PC-3 (cell line): ENCODE measurements around the gene ATP5ME. TPM values are rescaled to one million over a fixed set of nuclear protein-coding genes. Genes with fewer than 3 reads are reported as not detected.

Experiments used
- ATAC-seq: fragments of 200-7000 bp; cut with Tn5 transposase; 2 replicates; pipeline ENCODE4 v1.9.1; 2020; ENCODE audit warnings: mild to moderate bottlenecking, moderate library complexity
- BruUV-seq: library from RNA; stranded (reverse); fragments of 400-500 nt; replicated peaks from 2 replicates; lab custom pipeline; 2021; lab: Mats Ljungman, UMichigan
- CTCF ChIA-PET: fragments of 300-600 bp; sonication (Branson Sonifier 250); formaldehyde crosslinking; loops from one replicate; lab custom pipeline; 2022; ENCODE audit warnings: antibody characterized with exemption; lab: Charles Lee
- POLR2A ChIA-PET: fragments of 300-600 bp; sonication (Branson Sonifier 250); formaldehyde crosslinking; loops from one replicate; lab custom pipeline; 2022; ENCODE audit warnings: antibody characterized with exemption; ENCODE audit not compliant: unreplicated experiment; lab: Charles Lee
- DNase-seq: peaks from one replicate; pipeline ENCODE4 v3.0.0-alpha.2; 2015
- H2AFZ ChIP-seq: fragments of 300-600 bp; sonication (generic); 2 replicates; pipeline ENCODE4 v1.6.0; 2016; ENCODE audit warnings: antibody characterized with exemption, low read length
- H3F3A ChIP-seq: fragments of 300-600 bp; sonication (generic); one replicate; pipeline ENCODE4 v1.6.0; 2017; ENCODE audit warnings: antibody characterized with exemption, low read length, control low read depth, mild to moderate bottlenecking; ENCODE audit not compliant: unreplicated experiment
- H3K27ac ChIP-seq: fragments of 300-600 bp; sonication (generic); 2 replicates; pipeline ENCODE4 v1.5.1; 2016; ENCODE audit warnings: mild to moderate bottlenecking, low read length
- H3K27me3 ChIP-seq: fragments of 300-600 bp; sonication (generic); 2 replicates; pipeline ENCODE4 v1.6.1; 2016; ENCODE audit warnings: low read length, mixed read lengths
- H3K36me3 ChIP-seq: fragments of 300-600 bp; sonication (generic); 2 replicates; pipeline ENCODE4 v1.6.1; 2016; ENCODE audit warnings: low read depth, mixed run types, low read length, mixed read lengths
- H3K4me1 ChIP-seq: fragments of 300-600 bp; sonication (generic); 2 replicates; pipeline ENCODE4 v1.5.1; 2016; ENCODE audit warnings: low read length; ENCODE audit not compliant: insufficient read depth
- H3K4me2 ChIP-seq: fragments of 300-600 bp; sonication (generic); 2 replicates; pipeline ENCODE4 v1.6.0; 2016; ENCODE audit warnings: low read length
- H3K4me3 ChIP-seq: fragments of 300-600 bp; sonication (generic); 2 replicates; pipeline ENCODE4 v1.5.1; 2016; ENCODE audit warnings: mild to moderate bottlenecking, low read length, mixed read lengths
- H3K79me2 ChIP-seq: fragments of 300-600 bp; sonication (generic); 2 replicates; pipeline ENCODE4 v1.6.1; 2017; ENCODE audit warnings: low read length, mixed read lengths
- H3K9ac ChIP-seq: fragments of 300-600 bp; sonication (generic); 2 replicates; pipeline ENCODE4 v1.6.0; 2016; ENCODE audit warnings: mild to moderate bottlenecking, low read length
- H3K9me2 ChIP-seq: fragments of 300-600 bp; sonication (generic); replicated peaks from 2 replicates; pipeline ENCODE4 v1.6.1; 2016; ENCODE audit warnings: mixed run types, low read length, mixed read lengths
- H3K9me3 ChIP-seq: fragments of 300-600 bp; sonication (generic); 2 replicates; pipeline ENCODE4 v1.6.1; 2016; ENCODE audit warnings: low read length, mixed read lengths
- H4K20me1 ChIP-seq: fragments of 300-600 bp; sonication (generic); 2 replicates; pipeline ENCODE4 v1.6.1; 2016; ENCODE audit warnings: low read length, mixed read lengths
- EZH2 ChIP-seq: fragments of 300-600 bp; sonication (generic); IDR thresholded peaks from one replicate; pipeline ENCODE4 v1.6.1; 2017; ENCODE audit warnings: antibody characterized with exemption, mild to moderate bottlenecking, low read length; ENCODE audit not compliant: unreplicated experiment
- EZH2phosphoT487 ChIP-seq: fragments of 300-600 bp; sonication (generic); IDR thresholded peaks from 2 replicates; pipeline ENCODE4 v1.6.1; 2018; ENCODE audit warnings: mild to moderate bottlenecking, antibody characterized with exemption, low read length, borderline replicate concordance
- intact Hi-C: fragments of 100-400 bp; cut with micrococcal nuclease; formaldehyde crosslinking; loops from 2 replicates; pipeline ENCODE4 v1.9.0; 2023
- total RNA-seq: library from RNA; depleted of rRNA; stranded (reverse); fragments of >200 nt; gene quantifications from 2 replicates; pipeline ENCODE4 v1.2.3, GENCODE V29; 2014
- TF ChIP-seq, protein P1 (sequence below): fragments of 300-600 bp; sonication (generic); conservative IDR thresholded peaks from 2 replicates; pipeline ENCODE4 v1.5.1; 2017; ENCODE audit warnings: antibody characterized with exemption, low read depth, mild to moderate bottlenecking, low read length

ATP5ME gene
- total RNA-seq, 1 experiment from 2014 or later, result 579 TPM

DNA sequence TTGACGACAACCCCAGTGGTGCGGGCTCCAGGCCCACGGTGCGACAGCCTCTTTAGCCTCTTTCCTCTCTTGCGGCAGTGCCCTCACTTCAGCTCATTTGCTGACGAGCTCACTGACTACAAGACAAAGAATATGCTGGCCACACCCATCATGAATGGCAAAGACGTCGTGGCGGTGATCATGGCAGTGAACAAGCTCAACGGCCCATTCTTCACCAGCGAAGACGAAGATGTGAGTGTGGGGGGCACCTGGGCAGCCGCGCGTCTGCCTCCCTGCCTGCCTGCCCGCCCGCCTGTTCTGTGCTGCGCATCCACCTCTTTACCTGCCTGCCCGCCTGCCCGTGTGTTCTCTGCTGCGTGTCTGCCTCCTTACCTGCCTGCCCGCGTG lies 39.5 kb downstream of the ATP5ME start:
- ATAC-seq, result no peak

DNA sequence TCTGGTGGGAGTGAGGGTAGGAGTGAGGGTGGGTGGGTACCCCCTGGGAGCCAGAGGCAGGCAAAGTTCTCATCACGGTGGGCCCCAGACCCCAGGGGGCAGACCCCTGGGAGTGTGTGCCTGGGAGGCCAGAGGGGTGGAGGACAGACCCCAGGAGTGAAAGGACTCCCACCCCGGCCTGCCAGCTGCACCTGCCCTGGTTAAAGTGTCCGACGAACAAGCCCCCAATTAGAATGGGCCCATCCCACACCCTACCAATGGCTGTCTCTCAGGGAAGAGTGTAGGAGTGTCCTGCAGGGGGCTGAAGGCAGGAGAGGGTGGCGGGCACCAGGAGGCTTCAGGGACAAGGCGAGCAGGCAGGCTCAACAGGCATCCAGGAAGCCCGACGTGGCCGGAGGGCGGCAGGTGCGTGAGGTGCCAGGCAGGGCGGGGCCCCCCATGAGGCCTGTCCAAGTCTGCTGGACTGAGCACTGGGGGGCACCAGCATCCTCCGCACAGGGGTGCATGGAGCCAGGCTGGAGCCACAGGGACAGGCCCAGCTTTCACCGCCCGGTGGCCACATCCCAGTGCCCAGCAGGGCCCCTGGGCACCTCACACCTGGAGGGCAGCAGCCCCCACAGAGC lies 40.0 kb downstream of the ATP5ME start:
- CTCF ChIA-PET, result no interaction called here
- H3K79me2 ChIP-seq, result no peaks in the 10 kb centered on the region
- no peak overlapping the region for H3K4me2 ChIP-seq
- BruUV-seq, result no TSS peak
- H3K9me2 ChIP-seq, result no peaks in the 10 kb centered on the region
- intact Hi-C loops, result no loop called here
- no peaks in the 10 kb centered on the region for H3K36me3 ChIP-seq
- H3F3A ChIP-seq, result no peaks in the 10 kb centered on the region
- H3K9ac ChIP-seq, result no peak overlapping the region
- no peak overlapping the region for H3K4me3 ChIP-seq
- H4K20me1 ChIP-seq, result no peaks in the 10 kb centered on the region
- no peak overlapping the region for H3K27ac ChIP-seq
- peaks cover 8% of the 10 kb centered on the region; the same call in 1 of the 2 replicates for H3K27me3 ChIP-seq
- no peak overlapping the region for H2AFZ ChIP-seq
- DNase-seq (no peak), ATAC-seq (no peak)
- POLR2A ChIA-PET, result no interaction called here
- no peaks in the 10 kb centered on the region for H3K9me3 ChIP-seq
- TF ChIP-seq EZH2 (no peak), EZH2phosphoT487 (no peak)
- TF ChIP-seq, protein P1, sequence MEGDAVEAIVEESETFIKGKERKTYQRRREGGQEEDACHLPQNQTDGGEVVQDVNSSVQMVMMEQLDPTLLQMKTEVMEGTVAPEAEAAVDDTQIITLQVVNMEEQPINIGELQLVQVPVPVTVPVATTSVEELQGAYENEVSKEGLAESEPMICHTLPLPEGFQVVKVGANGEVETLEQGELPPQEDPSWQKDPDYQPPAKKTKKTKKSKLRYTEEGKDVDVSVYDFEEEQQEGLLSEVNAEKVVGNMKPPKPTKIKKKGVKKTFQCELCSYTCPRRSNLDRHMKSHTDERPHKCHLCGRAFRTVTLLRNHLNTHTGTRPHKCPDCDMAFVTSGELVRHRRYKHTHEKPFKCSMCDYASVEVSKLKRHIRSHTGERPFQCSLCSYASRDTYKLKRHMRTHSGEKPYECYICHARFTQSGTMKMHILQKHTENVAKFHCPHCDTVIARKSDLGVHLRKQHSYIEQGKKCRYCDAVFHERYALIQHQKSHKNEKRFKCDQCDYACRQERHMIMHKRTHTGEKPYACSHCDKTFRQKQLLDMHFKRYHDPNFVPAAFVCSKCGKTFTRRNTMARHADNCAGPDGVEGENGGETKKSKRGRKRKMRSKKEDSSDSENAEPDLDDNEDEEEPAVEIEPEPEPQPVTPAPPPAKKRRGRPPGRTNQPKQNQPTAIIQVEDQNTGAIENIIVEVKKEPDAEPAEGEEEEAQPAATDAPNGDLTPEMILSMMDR, result no peak
- H3K4me1 ChIP-seq, result no peaks in the 10 kb centered on the region

More for the DNA sequence above, 39.5 kb downstream of the ATP5ME start:
- intact Hi-C loops, result no loop called here
- no peak overlapping the region for H3K27ac ChIP-seq
- no peaks in the 10 kb centered on the region for H3K79me2 ChIP-seq
- H3K4me1 ChIP-seq, result no peaks in the 10 kb centered on the region
- no peaks in the 10 kb centered on the region for H3F3A ChIP-seq
- H3K4me2 ChIP-seq, result no peak overlapping the region
- no peak overlapping the region for H3K4me3 ChIP-seq
- DNase-seq, result no peak
- no peaks in the 10 kb centered on the region for H3K36me3 ChIP-seq
- POLR2A ChIA-PET, result no interaction called here
- no peaks in the 10 kb centered on the region for H4K20me1 ChIP-seq
- CTCF ChIA-PET, result no interaction called here
- H3K27me3 ChIP-seq, result peaks cover 8% of the 10 kb centered on the region; the same call in 1 of the 2 replicates
- no peaks in the 10 kb centered on the region for H3K9me2 ChIP-seq
- no TSS peak for BruUV-seq
- TF ChIP-seq, protein P1, result no peak
- no peak for TF ChIP-seq EZH2phosphoT487
- TF ChIP-seq EZH2, result no peak
- H2AFZ ChIP-seq, result no peak overlapping the region
- no peaks in the 10 kb centered on the region for H3K9me3 ChIP-seq
- H3K9ac ChIP-seq, result no peak overlapping the region

DNA sequence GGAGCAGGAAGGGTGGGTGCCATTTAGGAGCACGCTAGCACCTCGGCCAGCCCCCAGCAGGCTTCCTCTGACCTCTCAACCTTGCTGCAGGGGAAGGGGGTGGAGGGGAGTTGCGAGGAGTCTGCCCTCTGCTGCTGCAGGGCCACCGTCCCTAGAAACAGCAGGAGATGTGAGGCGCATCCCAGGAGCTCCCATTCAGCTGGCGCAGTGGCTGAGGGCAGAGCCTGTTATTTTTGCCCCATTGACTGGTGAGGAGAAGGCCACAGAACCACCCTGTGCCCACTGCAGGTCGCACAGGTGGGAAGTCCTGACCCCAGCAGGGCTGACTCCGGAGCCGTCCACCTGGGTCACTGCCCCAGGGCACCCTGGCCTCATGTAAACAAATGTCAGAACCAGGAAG lies 40.7 kb downstream of the ATP5ME start:
- H3K9me2 ChIP-seq, result no peaks in the 10 kb centered on the region
- no peak for TF ChIP-seq EZH2
- H3K27me3 ChIP-seq, result peaks cover 8% of the 10 kb centered on the region; the same call in 1 of the 2 replicates
- intact Hi-C loops, result no loop called here
- H3K4me1 ChIP-seq, result no peaks in the 10 kb centered on the region
- H3F3A ChIP-seq, result no peaks in the 10 kb centered on the region
- ATAC-seq (no peak), DNase-seq (no peak)
- no peak overlapping the region for H2AFZ ChIP-seq
- no peak overlapping the region for H3K27ac ChIP-seq
- no peaks in the 10 kb centered on the region for H3K9me3 ChIP-seq
- no peaks in the 10 kb centered on the region for H3K79me2 ChIP-seq
- no peaks in the 10 kb centered on the region for H4K20me1 ChIP-seq
- H3K36me3 ChIP-seq, result no peaks in the 10 kb centered on the region
- H3K4me2 ChIP-seq, result no peak overlapping the region
- ChIA-PET CTCF (no interaction called here), POLR2A (no interaction called here)
- H3K9ac ChIP-seq, result no peak overlapping the region
- no TSS peak for BruUV-seq
- H3K4me3 ChIP-seq, result no peak overlapping the region
